MV-4-11 (cell line): Measurements from ENCODE around the gene SSBP2.
"Not testable (repeated sequence)": the region's sequence is repeated elsewhere in the genome, so short reads cannot be mapped to it uniquely, and the experiment has no call there.

Experiments
- DNase-seq: peaks from one replicate; lab custom pipeline; 2025; lab: John Stamatoyannopoulos, UW

Gene SSBP2

DNA sequence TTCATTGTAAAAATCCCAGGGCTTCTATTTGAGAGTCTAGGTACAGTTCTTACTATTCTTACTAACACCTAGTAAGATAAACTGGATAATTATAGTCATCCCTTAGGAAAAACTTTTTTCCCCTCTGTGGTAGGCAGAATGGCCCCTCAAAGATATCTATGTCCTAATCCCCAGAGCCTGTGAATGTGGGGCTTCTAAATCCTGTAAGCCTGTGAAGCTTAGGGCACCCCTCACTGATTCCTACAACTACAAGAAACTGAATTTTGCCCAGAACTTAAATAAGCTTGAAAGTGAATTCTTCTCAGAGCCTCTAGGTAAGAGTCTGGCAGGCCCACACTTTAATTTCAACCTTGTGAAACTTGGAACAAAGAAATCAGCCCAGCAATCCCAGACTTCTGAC is 226.9 kb downstream of the SSBP2 start:
- no peak for DNase-seq

DNA sequence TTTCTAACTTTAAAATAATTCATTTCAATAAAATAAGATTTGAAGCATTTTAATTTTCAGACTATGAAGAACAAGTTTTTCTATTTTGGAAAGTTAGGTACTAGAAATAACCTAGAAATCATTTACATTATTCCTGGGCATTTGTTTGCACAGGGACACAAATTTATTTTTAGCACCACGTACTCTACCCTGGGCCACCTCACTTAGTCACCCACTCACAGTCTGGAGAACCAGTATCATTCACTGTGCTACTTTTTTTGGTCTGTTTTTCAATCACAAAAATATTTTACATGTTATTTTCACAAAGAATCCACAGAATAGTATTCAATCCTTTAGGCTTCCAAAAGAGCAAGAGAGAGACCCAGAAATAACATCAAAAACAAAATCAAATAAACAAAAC is 228.3 kb downstream of the SSBP2 start:
- DNase-seq = no peak

DNA sequence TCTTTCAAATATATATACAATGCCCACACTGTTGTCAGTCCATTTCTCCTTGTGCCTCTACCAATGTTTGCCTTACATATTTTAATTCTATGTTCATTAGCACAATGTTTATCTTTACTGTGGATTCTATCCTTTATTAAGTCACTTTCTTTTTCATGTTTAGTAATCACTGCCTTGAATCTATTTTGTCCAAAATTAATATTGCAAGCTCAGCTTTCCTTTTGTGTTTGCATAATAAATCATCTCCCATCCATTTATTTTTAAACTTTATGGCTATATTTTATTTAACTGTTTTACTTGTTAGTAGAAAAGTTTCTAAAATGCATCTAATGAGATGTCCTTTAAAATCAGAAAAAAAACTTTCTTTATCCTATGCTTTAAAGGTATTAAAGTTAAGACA is 230.1 kb downstream of the SSBP2 start:
- DNase-seq = no peak

DNA sequence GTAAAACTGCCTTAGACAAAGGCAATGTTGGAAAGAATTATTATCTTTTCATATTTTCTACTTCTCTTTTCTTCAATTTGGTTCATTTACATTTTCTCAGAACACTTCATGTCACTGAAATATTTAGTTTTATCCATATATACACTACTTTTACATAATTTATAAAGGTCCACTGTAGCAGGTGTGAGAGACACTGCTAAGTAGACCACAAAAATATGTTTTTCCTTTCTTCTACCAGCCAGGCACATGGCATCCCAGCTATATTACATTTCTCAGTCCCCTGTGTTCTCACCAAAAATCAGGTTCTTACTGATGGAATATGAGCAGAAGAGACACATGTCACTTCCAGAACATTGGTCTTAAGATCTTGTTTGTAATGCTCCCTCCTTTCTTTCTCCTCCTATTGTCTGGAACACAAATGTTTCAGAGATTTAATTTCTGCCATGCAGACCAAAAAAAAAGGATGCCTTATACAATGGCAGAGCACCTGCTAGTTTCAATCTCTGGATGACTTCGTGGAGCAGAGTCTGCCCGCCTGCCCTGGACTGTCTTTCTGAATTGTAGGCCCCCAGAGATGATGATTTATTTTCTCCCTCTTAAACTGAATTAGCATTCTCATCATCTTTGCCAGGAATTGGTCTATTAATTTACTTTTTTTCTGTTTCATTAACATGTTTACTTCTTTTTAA is 231.5 kb downstream of the SSBP2 start:
- no peak for DNase-seq

DNA sequence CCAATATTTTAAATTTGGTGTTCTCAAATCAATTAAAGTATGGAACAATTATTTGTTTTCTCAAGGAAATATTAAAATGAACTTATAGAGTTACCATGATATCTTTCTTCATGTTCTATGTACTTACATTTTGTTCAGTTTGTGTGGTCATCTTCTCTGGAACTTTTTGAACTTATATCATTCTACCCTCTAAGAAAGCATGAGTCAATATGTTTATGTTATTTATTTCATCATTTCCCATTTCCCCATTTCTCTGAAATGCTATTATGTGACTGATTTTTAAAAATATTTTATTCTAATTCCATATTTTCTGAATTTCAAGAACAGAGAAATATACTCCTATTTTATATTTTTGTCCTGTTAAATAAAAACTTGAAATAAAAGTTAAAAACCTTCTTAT is 233.4 kb downstream of the SSBP2 start:
- DNase-seq = peak; percentile 37

DNA sequence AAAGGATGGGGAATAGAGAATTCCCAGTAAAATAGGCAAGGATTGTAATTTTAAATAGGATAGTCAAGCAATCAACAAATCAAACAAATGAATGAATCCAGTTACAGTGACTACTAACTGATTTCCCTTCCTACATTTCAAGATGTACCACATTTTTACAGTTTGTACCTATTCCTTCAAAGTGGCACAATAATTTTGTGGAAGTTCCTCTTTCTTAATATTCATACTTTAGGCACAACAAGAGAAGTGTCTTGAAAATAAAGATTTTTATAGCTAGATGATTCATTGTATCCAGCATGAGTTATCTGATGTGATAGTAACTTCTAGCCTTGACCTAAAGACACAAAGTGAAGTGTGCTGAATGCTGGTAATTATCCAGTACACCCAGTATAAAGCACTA is 234.8 kb downstream of the SSBP2 start:
- peak; percentile 6 for DNase-seq

DNA sequence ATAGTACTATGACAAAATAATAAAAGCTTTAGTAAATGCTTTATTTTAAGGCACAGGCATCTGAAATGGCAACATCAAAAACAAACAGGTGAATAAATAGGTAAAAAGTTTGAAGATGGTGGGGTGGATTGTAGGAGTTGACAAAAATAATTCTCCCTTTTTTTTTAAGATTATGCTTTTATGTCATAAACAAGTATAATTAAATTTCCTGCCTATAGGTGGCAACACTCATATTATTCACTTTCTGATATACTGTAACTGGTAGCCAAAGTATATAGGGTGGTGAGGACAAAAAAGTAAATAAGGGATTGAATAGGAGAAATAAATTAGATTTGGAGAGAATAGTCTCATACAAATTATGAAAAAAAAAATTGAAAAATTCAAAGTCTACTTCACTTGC is 236.9 kb downstream of the SSBP2 start:
- peak; percentile 25 for DNase-seq

DNA sequence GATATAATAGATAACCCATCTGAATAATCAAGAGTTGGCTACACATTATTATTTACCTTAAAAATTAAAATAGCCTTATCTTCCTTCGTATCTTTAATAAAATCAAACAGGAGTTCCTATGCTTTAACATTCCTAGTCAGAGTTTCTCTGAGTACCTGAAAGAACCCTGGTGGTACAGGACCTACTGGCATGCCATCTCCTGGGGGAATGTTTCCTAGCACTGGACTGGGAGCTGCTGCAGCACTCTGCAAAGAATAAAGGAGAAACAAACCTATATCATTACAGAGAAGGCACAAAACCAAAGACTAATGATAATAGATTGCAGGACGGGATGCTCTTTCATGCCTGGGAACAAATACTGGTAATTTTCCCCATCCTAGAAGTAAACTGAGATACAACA is 237.4 kb downstream of the SSBP2 start:
- DNase-seq = no peak

DNA sequence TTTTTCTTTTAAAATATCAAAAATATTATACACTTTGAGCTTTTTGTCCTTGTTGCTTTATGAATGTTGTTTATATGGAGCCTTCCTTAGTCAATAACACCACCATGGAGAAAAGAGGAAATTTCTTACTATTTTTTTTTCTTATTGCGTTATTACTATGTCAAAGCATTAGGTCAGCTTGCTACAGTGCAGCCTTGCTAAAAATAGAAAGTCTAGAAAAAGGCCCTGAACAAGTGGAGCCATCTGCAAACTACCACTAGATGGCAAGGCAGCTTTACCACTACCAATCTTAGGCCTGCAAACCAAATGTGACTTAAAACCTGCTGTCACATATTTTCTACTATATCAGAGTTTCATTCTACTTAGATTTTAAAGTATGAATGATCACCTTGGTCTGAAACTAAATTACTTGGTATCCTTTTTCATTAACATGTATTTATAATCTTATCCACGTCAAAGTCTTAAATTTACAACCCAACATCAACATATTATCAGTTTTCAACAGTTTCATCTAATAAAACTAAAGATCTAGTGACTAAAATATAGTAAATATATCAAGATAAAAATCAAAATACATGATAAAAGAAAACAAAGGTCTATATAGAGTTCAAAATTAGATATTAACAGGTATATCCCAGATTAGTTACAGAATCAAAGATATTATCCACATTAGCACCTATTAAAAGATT is 243.9 kb downstream of the SSBP2 start:
- peak; percentile 97 for DNase-seq

DNA sequence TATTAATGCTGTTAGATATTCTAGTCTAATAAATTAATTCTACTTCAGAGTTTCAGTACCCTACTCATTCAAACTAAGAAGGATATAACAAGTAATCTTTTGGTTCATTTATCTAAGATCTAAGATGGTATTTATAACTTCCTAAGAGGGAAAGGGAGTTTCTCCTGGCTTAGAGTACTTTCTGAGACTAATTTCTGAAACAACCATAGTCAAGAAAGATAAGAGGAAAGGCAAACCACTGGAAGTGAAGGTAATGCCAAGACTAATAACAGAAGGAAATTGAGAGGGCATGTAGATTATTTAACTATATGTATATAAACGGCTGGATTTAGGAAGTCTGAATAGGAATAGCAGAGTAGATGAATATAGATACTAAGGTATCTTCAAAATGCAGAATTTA is 244.5 kb downstream of the SSBP2 start:
- no peak for DNase-seq

DNA sequence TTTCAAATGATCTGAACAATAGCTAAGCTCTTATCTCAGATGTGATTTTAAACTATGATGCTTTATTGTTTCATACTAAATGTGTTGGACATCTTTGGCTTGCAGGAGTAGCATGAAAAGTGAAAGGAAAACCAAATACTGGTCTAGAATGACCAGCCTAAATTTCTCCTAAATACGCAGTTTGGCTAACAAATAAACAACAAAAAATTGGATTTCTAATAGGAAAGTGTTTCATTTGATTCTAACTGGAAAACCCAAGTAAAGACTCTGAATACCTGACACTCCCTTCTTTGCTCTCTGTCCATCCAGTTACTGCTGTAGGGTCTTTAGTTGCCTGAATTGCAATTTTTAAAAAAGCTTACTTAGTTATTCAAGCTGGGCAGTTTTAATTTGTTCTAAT is 245.2 kb downstream of the SSBP2 start:
- DNase-seq = no peak

DNA sequence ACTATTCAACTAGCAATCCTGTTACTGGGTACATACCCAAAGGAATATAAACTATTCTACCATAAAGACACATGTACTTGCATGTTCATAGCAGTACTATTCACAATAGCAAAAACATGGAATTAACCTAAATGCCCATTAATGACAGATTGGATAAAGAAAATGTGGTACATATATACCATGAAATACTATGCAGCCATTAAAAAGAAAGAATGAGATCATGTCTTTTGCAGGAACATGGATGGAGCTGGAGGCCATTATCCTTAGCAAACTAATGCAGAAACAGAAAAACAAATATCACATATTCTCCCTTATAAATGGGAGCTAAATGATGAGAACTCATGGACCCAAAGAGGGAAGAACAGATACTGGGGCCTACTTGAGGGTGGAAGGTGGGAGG is 247.3 kb downstream of the SSBP2 start:
- DNase-seq = not testable (repeated sequence)

DNA sequence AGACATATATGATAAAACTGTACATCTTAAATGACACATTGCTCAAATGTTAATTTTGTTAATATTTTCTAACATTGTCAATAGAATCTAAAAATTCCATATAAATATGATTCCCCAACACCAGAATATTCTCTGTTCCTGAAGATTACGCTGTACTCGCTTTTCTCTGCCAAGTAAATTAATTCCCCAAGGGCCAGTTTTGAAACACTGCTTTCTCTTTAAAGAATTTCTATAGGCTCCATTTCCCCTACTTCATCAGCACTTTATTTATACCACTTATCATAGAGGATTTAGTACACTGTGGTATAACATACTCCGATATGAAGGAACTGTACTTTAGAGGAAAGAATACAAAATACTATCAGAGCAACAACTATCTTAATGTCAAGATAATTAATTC is 255.6 kb downstream of the SSBP2 start:
- no peak for DNase-seq

DNA sequence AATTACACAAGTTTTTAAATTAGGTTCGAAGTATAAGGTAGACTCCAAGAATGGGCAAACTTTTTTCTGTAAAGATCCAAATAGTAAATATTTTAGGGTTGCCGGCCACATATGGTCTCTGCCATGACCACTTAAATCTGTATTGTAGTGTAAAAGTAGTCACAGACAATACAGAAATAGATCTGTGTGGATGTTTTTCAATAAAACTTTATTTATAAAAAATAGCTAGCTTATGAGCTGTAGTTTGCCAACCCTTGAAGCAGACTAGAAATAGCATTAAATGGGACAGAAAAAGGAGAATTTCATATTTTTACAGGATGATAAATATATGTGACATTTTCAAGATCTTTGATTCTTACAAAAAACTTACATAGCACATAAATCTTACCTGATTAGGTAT is 262.0 kb downstream of the SSBP2 start:
- DNase-seq = no peak

DNA sequence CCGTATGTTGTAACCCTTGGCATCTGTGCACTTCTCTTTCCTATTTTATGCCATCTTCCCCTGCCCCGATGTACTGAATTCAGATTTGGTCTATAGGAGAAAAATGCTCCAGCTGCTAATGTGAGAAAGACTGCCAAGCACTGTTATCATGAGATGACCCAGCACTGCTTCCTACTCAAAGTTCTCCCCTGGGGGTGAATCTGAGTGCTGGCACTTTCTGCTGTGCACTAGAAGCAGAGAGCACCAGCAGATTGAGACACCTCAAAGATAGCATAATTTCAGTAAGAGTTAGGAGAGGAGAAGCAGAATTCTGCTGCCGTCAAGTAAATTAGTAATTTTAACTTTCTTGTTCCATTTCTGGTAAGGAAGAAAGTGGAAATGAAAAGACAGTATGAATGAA is 264.2 kb downstream of the SSBP2 start:
- no peak for DNase-seq

DNA sequence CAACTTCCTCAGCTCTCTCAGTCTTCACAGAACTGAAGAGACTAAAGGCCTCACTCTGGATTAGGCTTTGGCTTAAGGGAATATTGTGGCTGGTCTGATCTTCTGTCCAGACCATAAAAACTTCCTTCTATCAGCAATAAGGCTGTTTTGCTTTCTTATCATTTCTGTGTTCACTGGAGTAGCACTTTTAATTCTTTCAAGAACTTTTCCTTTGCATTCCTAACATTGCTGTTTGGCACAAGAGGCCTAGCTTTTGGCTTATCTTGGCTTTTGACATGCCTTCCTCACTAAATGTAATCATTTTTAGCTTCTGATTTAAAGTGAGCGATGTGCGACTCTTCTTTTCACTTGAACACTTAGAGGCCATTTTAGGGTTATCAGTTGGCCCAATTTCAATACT is 268.3 kb downstream of the SSBP2 start:
- DNase-seq = no peak

DNA sequence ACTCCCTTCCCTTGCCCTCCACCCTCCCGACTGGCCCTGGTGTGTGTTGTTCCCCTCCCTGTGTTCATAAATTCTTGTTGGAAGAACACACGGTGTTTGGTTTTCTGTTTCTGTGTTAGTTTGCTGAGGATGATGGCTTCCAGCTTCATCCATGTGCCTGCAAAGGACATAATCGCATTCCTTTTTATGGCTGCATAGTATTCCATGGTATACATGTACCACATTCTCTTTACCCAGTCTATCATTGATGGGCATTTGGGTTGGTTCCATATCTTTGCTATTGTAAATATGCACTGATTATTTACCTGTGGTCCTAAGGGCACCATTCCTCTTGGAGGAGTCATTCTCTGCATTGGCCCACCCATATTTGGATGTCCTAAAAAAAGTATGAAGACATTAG is 277.5 kb downstream of the SSBP2 start:
- DNase-seq = not testable (repeated sequence)

DNA sequence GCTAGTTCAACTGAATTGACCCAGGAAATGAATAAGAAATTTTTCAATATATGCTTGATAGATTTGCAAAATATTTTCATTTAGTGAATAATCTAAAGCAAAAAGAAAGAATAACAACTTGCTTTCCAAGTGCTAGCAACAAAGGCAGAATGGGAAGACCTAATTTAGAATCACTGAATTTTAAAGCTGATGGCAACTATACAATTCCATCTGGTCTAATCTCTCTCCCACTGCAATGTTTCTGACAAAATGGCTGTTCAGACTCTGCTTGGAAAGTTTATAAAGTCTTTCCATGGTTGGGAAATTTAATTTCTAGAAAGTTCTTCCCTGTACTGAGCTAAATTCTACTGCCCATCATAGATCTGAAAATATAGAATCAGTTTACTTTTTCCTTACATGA is 281.2 kb downstream of the SSBP2 start:
- no peak for DNase-seq

DNA sequence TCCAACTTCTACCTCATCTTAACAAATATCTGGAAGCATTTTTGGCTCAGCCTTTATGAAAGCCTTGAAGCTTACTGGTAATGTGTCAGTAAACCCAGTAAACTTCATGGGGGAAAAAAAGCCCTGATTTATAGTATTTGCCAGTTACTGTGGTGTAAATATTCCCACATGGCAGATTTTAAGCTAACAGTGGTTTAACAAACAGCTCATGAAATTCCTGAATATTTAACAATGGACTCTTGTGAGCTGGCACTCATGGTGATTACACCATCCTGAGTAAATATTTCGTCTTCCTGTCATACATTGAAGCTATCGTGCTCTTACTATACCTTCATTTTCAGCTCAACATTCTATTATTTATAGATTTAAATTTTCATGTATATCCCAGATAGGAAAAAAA is 300.0 kb downstream of the SSBP2 start:
- DNase-seq = no peak

DNA sequence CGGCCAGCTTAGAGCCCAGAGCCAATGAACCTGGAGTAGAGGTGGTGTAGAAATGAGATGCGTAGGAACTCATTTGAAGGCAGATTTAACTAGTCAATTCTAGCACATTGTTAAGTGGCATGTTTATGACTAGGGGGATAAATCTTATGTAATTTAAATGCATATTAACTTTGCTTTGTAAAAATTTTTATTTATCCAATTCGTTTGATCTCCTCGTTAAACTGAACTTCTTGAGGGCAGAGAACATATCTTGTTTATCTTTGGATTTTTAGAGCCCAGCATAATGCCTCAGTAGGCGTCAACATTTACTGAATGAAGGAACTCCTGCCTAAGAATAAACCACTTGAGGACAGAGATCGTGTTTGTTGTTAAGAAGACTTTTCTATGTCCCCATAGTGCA is 315.9 kb downstream of the SSBP2 start:
- no peak for DNase-seq

DNA sequence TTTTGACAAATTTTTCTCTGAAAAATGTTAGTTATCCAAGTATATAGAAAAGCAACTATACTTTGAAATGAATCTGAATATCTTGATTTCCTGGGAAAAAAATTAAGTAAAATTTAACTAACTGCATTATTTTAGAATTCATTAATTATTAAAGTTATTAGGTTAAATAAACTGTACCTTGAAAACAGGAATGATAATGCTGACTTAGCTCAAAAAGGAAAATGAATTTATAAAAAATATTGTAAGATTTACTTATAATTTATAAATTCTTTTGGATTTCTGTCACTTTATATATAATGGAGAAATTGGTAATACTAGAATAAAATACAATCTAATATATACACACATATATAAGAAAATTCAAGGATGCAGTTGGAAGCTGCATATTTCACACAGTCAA is 320.9 kb downstream of the SSBP2 start:
- DNase-seq = no peak

DNA sequence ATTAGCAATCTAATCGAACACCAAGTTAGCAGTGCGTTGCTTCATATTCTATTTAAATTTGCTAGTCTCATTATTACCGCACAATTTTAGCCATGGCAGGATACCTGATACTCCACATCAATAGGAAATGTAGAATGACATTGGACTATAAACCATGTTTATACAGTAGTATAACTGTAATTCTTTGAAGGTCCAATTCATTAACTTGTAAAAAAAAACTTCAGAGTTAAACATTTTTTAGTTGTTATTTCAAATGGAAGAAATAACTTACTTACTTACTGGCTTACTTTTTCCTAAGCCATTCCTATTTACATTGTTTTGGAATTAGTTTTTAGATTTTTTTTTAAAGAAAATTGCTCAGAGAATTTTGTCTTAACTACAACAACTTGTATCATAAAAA is 321.5 kb downstream of the SSBP2 start:
- no peak for DNase-seq

DNA sequence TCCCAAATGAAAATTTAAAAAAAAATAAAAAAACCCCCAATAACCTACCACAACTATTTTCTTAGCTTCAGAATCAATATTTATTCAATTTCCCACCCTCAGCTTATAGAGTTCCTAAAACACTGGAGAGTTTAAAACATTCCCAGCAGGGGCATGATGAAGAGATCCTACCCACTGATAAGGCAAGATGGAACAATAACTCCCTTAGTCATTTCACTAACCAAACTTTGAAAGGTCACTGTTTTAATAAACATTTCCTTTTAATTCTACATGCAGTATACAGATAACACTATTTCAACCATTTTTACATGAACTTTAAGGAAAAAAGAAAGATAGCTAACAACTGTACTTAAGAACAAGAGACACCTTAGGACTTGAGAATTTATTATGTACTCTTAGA is 322.0 kb downstream of the SSBP2 start:
- DNase-seq = no peak

DNA sequence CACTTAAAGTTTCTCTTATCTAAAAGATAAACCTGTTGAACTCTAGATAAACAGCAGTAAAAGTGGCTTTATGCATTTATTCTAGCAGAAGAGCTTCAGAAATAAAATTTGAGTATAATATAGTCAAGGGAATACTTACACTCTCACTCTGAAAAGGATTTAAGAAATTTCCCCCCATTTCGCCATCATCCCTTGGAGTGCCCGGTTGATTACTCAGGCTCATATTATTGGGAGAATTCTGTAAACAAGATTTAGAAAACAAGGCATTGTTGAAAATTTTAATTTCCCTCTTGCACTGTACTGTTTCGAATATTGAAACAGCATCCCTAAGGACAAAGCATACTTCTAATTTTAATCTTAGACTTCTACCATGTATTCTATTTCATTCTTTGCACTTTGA is 322.5 kb downstream of the SSBP2 start:
- no peak for DNase-seq
